ENCODE data around the gene HCN1. TPM values are rescaled to one million over a fixed set of nuclear protein-coding genes. Genes with fewer than 3 reads are reported as not detected.
"Not testable (repeated sequence)": the region's sequence is repeated elsewhere in the genome, so short reads cannot be mapped to it uniquely, and the experiment has no call there.

HCN1 gene
- total and polyA plus RNA-seq, 7 donors, result under 0.01 to 0.71 (median 0.15) TPM; not detected in 1

GRCh38 chr5:45609661-45610060 lies 86.5 kb downstream of the HCN1 start:
- H3K36me3 ChIP-seq, result no peaks in the 10 kb centered on the region
- H3K4me3 ChIP-seq, result no peak overlapping the region
- H3K9me3 ChIP-seq, result no peaks in the 10 kb centered on the region
- H3K27ac ChIP-seq, result no peak overlapping the region
- no peak for DNase-seq
- intact Hi-C loops (cut with DNase I), result no loop called here
- H3K4me1 ChIP-seq, result no peaks in the 10 kb centered on the region
- TF ChIP-seq POLR2AphosphoS5 (IDR thresholded peaks at IDR 0.05) (no peak), POLR2A (IDR thresholded peaks at IDR 0.05) (no peak), CTCF (IDR thresholded peaks at IDR 0.05) (no peak), EP300 (IDR thresholded peaks at IDR 0.05) (no peak)
- 74 to 87% methylated on average over 3 of the region's 3 CpGs for WGBS, 2 donors
- no peaks in the 10 kb centered on the region for H3K27me3 ChIP-seq

- Histone ChIP-seq H3K4me1 (no peaks in the 10 kb centered on the region), H3K27me3 (no peaks in the 10 kb centered on the region), H3K27ac (no peak overlapping the region), H3K36me3 (no peaks in the 10 kb centered on the region), H3K9me3 (no peaks in the 10 kb centered on the region), H3K4me3 (no peak overlapping the region)
- TF ChIP-seq POLR2AphosphoS5 (IDR thresholded peaks at IDR 0.05), result no peak
- no peak for TF ChIP-seq CTCF (IDR thresholded peaks at IDR 0.05)
- no peak for TF ChIP-seq EP300 (IDR thresholded peaks at IDR 0.05)
- no peak for TF ChIP-seq POLR2A (IDR thresholded peaks at IDR 0.05)
- 10 to 46% methylated on average over 2 of the region's 2 CpGs for WGBS, 2 donors
- DNase-seq, result no peak
- intact Hi-C loops (cut with DNase I), result no loop called here
Measured at GRCh38 chr5:45604092-45604491, 92.1 kb downstream of the HCN1 start.

GRCh38 chr5:45601424-45601823 lies 94.8 kb downstream of the HCN1 start:
- DNase-seq, result no peak
- WGBS, 2 donors, result 55 to 71% methylated on average over 3 of the region's 3 CpGs

GRCh38 chr5:45596320-45596719 lies 99.9 kb downstream of the HCN1 start:
- no peaks in the 10 kb centered on the region for H3K9me3 ChIP-seq
- H3K36me3 ChIP-seq, result no peaks in the 10 kb centered on the region
- no peaks in the 10 kb centered on the region for H3K27me3 ChIP-seq
- intact Hi-C loops (cut with DNase I), result no loop called here
- no peak for TF ChIP-seq POLR2A (IDR thresholded peaks at IDR 0.05)
- TF ChIP-seq CTCF (IDR thresholded peaks at IDR 0.05), result no peak
- TF ChIP-seq POLR2AphosphoS5 (IDR thresholded peaks at IDR 0.05), result no peak
- no peak for TF ChIP-seq EP300 (IDR thresholded peaks at IDR 0.05)
- DNase-seq, result no peak
- H3K27ac ChIP-seq, result no peak overlapping the region
- H3K4me3 ChIP-seq, result no peak overlapping the region
- H3K4me1 ChIP-seq, result no peaks in the 10 kb centered on the region

More at GRCh38 chr5:45601424-45601823, 94.8 kb downstream of the HCN1 start:
- Histone ChIP-seq H3K27me3 (no peaks in the 10 kb centered on the region), H3K27ac (no peak overlapping the region), H3K36me3 (no peaks in the 10 kb centered on the region), H3K4me3 (no peak overlapping the region), H3K4me1 (no peaks in the 10 kb centered on the region), H3K9me3 (no peaks in the 10 kb centered on the region)
- TF ChIP-seq CTCF (IDR thresholded peaks at IDR 0.05), result no peak
- TF ChIP-seq POLR2A (IDR thresholded peaks at IDR 0.05), result no peak
- TF ChIP-seq POLR2AphosphoS5 (IDR thresholded peaks at IDR 0.05), result no peak
- no peak for TF ChIP-seq EP300 (IDR thresholded peaks at IDR 0.05)
- intact Hi-C loops (cut with DNase I), result no loop called here

DNA sequence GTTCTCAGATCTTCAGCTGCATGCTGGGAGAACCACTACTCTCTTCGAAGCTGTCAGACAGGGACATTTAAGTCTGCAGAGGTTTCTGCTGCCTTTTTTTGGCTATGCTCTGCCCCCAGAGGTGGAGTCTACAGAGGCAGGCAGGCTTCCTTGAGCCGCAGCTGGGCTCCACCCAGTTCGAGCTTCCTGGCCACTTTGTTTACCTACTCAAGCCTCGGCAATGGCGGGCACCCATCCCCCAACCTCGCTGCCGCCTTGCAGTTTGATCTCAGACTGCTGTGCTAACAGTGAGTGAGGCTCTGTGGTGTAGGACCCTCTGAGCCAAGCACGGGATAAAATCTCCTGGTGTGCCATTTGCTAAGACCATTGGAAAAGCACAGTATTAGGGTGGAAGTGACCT lies 110.2 kb downstream of the HCN1 start:
- DNase-seq; H3K9me3 ChIP-seq; H3K4me3 ChIP-seq; intact Hi-C loops (cut with DNase I); H3K27ac ChIP-seq; H3K4me1 ChIP-seq; H3K36me3 ChIP-seq; H3K27me3 ChIP-seq: not testable (repeated sequence)
- 70 to 81% methylated on average over 8 of the region's 8 CpGs for WGBS, 2 donors

Data from sigmoid colon (tissue), 7 donors.